ENCODE measurements around the gene NEUROG1. TPM values are rescaled to one million over a fixed set of nuclear protein-coding genes. Genes with fewer than 3 reads are reported as not detected.

The NEUROG1 gene
- polyA plus RNA-seq, 1 donor from 2014 or later: not detected

- Histone ChIP-seq H3F3A (ENCODE audit: insufficient read depth, low read length, poor library complexity, severe bottlenecking) (no peaks in the 10 kb centered on the region), H3K36me3 (ENCODE audit: insufficient read depth, low read length) (no peaks in the 10 kb centered on the region), H3K79me2 (replicated peaks; ENCODE audit: insufficient read depth, low read length) (no peaks in the 10 kb centered on the region), H3K9me2 (ENCODE audit: insufficient read depth, low read length) (no peaks in the 10 kb centered on the region), H3K27me3 (ENCODE audit: insufficient read depth, low read depth, low read length) (peaks cover 20% of the 10 kb centered on the region), H3K4me2 (ENCODE audit: low read length) (no peak overlapping the region), H4K20me1 (ENCODE audit: insufficient read depth) (no peaks in the 10 kb centered on the region), H3K9ac (ENCODE audit: low read length) (no peak overlapping the region), H3K9me3 (ENCODE audit: low read length) (no peaks in the 10 kb centered on the region), H3K4me3 (ENCODE audit: low read length) (no peak overlapping the region), H3K27ac (ENCODE audit: low read length) (no peak overlapping the region), H2AFZ (ENCODE audit: low read depth, low read length) (no peak overlapping the region)
- no peak for TF ChIP-seq MXI1 (conservative IDR thresholded peaks at IDR 0.05; ENCODE audit: poor library complexity, severe bottlenecking)
Measured at GRCh38 chr5:135555530-135555929, 19.8 kb upstream of the NEUROG1 start.

GRCh38 chr5:135553688-135554462 lies 18.1 kb upstream of the NEUROG1 start:
- Histone ChIP-seq H3K4me3 (ENCODE audit: low read length) (no peak overlapping the region), H3K9me3 (ENCODE audit: low read length) (no peaks in the 10 kb centered on the region), H4K20me1 (ENCODE audit: insufficient read depth) (no peaks in the 10 kb centered on the region), H3K4me2 (ENCODE audit: low read length) (no peak overlapping the region), H2AFZ (ENCODE audit: low read depth, low read length) (no peak overlapping the region), H3K27ac (ENCODE audit: low read length) (no peak overlapping the region), H3F3A (ENCODE audit: insufficient read depth, low read length, poor library complexity, severe bottlenecking) (no peaks in the 10 kb centered on the region), H3K9me2 (ENCODE audit: insufficient read depth, low read length) (no peaks in the 10 kb centered on the region), H3K9ac (ENCODE audit: low read length) (no peak overlapping the region), H3K27me3 (ENCODE audit: insufficient read depth, low read depth, low read length) (peaks cover 36% of the 10 kb centered on the region), H3K79me2 (replicated peaks; ENCODE audit: insufficient read depth, low read length) (no peaks in the 10 kb centered on the region), H3K36me3 (ENCODE audit: insufficient read depth, low read length) (no peaks in the 10 kb centered on the region)
- peak; percentile 14 for TF ChIP-seq RAD21 (conservative IDR thresholded peaks at IDR 0.05)
- TF ChIP-seq, protein P1, sequence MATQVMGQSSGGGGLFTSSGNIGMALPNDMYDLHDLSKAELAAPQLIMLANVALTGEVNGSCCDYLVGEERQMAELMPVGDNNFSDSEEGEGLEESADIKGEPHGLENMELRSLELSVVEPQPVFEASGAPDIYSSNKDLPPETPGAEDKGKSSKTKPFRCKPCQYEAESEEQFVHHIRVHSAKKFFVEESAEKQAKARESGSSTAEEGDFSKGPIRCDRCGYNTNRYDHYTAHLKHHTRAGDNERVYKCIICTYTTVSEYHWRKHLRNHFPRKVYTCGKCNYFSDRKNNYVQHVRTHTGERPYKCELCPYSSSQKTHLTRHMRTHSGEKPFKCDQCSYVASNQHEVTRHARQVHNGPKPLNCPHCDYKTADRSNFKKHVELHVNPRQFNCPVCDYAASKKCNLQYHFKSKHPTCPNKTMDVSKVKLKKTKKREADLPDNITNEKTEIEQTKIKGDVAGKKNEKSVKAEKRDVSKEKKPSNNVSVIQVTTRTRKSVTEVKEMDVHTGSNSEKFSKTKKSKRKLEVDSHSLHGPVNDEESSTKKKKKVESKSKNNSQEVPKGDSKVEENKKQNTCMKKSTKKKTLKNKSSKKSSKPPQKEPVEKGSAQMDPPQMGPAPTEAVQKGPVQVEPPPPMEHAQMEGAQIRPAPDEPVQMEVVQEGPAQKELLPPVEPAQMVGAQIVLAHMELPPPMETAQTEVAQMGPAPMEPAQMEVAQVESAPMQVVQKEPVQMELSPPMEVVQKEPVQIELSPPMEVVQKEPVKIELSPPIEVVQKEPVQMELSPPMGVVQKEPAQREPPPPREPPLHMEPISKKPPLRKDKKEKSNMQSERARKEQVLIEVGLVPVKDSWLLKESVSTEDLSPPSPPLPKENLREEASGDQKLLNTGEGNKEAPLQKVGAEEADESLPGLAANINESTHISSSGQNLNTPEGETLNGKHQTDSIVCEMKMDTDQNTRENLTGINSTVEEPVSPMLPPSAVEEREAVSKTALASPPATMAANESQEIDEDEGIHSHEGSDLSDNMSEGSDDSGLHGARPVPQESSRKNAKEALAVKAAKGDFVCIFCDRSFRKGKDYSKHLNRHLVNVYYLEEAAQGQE (IDR thresholded peaks at IDR 0.05; ENCODE audit: borderline replicate concordance): no peak
- TF ChIP-seq EZH2 (IDR thresholded peaks at IDR 0.05; ENCODE audit: borderline replicate concordance, insufficient read depth, low read length, poor library complexity, severe bottlenecking): no peak
- no peak for TF ChIP-seq TAF1 (IDR thresholded peaks at IDR 0.05; ENCODE audit: low read depth)

DNA sequence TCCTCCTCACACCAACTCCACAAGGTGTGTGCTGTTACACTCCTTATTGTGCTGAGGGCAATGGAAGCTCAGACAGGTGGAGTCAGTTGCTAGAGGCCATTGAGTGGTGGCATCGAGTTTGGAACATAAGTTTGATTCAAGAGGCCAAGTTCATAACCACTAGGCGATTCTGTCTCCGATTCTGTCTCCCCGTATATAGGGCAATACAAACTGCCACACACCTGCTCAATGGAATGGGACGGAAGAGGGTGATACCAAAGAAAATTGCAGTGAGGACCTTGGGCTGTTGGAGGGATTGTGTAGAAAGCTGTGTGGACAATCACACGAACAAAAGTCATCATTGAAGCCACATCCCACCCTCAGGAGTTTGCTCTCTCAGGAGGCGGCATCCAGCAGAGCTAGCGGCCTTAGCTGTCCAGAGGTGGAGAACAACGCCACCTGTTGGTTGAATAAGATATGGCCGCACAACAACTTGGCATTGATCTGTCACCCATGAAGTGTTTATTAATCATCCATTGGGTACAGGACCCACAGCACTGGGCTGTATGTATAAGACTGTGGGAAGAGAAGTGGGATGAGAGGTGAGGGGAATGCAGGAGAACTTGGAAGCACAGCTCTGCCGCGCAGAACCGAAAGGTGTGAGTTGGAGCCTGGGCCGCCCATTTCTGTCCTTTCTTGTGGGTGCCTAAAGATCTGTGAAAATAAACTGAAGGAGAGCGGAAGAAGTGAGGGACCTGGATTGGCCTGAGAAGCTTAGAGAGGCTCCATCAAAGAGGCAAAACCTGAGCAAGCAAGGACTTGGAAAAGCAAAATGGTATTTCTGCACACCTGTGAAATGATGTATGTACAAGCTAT lies 16.1 kb upstream of the NEUROG1 start:
- Histone ChIP-seq H3K36me3 (ENCODE audit: insufficient read depth, low read length) (no peaks in the 10 kb centered on the region), H3K9me2 (ENCODE audit: insufficient read depth, low read length) (no peaks in the 10 kb centered on the region), H3K4me2 (ENCODE audit: low read length) (no peak overlapping the region), H3K9ac (ENCODE audit: low read length) (no peak overlapping the region), H2AFZ (ENCODE audit: low read depth, low read length) (no peak overlapping the region), H3K4me3 (ENCODE audit: low read length) (no peak overlapping the region), H3K79me2 (replicated peaks; ENCODE audit: insufficient read depth, low read length) (no peaks in the 10 kb centered on the region), H3K27ac (ENCODE audit: low read length) (no peak overlapping the region), H3F3A (ENCODE audit: insufficient read depth, low read length, poor library complexity, severe bottlenecking) (no peaks in the 10 kb centered on the region), H3K27me3 (ENCODE audit: insufficient read depth, low read depth, low read length) (peaks cover 57% of the 10 kb centered on the region), H4K20me1 (ENCODE audit: insufficient read depth) (no peaks in the 10 kb centered on the region), H3K9me3 (ENCODE audit: low read length) (no peaks in the 10 kb centered on the region)
- TF ChIP-seq EZH2 (IDR thresholded peaks at IDR 0.05; ENCODE audit: borderline replicate concordance, insufficient read depth, low read length, poor library complexity, severe bottlenecking) (no peak), RAD21 (conservative IDR thresholded peaks at IDR 0.05) (peak; percentile 91), SMC3 (conservative IDR thresholded peaks at IDR 0.05; ENCODE audit: poor library complexity) (peak; percentile 95), CTCF (IDR thresholded peaks at IDR 0.05; ENCODE audit: poor library complexity, severe bottlenecking) (peak; percentile 91)
